Non-pigmented ciliary epithelial cell (primary cell): ENCODE measurements around the gene PIKFYVE.
A peak's percentile ranks its signal among the peaks of the same experiment; 100 is the strongest.
"Not testable (repeated sequence)": the region's sequence is repeated elsewhere in the genome, so short reads cannot be mapped to it uniquely, and the experiment has no call there.

Source experiments
- DNase-seq: peaks from one replicate; pipeline ENCODE4 v3.0.0-alpha.2; 2010; ENCODE audit warnings: low read depth

Gene PIKFYVE

DNA sequence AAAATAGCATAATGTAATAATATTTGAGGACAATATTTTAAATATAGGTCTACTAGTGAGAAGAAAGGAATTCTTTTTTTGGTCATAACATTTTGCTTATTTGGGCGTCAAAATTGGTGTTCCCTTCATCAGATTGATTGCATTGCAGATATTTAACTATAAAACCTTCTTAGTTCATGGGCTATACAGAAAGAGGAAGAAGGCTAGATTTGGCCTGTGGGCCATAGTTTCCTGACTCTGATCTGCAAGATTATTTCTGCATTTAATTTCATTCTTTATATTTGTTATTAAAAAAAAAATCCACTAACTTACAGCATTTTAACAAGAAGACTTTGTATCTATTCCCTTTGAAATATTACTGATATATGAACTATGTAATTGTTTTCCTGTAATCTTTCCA, 31.9 kb downstream of the PIKFYVE start:
- no peak for DNase-seq

DNA sequence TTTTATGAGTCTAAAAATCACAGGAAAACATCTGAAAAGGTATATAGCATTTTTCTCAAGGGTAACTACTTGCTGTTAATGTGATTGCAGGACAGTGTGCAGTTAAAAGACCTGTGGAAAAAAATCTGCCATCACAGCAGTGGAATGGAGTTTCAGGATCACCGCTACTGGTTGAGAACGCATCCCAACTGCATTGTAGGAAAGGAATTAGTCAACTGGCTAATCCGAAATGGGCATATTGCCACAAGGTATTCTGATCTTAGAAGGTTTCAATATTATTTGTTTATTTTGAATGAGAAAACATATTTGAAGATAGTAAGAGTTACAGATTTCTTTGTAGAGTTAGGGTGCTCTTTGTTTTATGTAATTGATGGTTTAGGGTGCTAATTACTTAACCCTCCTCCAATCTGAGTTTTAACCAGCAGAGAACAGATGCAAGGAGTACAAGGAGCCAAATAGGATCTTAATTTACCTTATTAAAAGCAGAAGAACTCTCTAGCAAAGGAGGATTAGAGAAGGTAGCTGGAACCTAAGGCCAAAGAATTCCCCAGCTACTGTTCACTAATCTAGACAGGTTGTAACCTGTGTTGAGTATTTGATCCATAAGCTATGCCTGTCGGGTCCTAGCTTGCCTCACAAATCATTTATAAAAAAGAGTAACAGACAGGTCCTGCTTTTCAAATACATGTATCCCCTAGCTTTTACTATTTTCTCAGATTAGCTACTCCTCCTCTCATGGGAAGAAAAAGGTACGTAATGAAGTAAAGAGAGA, 35.0 kb downstream of the PIKFYVE start:
- no peak for DNase-seq

GRCh38 chr2:208304157-208304556, 38.1 kb downstream of the PIKFYVE start:
- no peak for DNase-seq

- DNase-seq, result no peak
These were observed 38.6 kb downstream of the PIKFYVE start for GRCh38 chr2:208304695-208305094.

GRCh38 chr2:208306291-208306690, 40.2 kb downstream of the PIKFYVE start:
- DNase-seq, result no peak

GRCh38 chr2:208311321-208311720, 45.3 kb downstream of the PIKFYVE start:
- DNase-seq, result no peak

DNA sequence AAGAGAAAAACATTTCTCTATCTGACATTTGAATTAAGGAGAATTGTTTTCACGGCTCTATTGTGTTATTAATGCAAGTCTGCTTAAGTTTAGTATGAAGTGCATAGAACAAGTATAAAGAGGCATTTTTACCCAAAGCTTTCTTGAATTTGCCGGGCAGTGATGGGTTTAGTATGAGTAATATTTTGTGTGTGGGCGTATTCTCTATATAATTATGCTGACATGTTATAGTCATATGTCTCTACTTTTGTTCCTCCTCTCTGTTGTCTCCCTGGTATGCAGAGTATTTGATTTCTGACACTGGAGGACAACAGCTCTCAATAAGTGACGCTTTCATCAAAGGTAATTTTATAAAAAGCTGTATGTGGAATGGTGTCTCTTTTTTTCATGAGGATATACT, 45.9 kb downstream of the PIKFYVE start:
- no peak for DNase-seq

- DNase-seq, result no peak
These were observed 49.2 kb downstream of the PIKFYVE start for GRCh38 chr2:208315081-208315788.

DNA sequence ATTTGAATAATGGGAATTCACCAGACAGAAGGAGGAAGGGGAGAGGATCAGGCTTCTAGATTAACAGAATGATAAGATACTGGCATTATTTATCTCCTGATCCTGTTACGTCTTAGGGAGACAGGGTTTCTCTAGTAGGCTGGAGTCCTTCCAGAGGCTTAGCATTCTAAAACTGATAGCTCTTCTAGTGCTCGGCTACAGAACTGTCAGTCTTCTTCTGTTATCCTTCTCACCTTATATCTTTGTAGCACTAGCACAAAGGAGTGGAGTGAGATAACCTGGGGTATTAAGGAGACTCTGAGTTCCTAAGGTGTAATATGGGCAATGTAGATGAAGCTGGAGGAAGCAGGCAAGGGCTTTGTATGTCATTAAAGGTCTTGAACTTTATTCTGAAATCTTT, 52.1 kb downstream of the PIKFYVE start:
- DNase-seq, result no peak

DNA sequence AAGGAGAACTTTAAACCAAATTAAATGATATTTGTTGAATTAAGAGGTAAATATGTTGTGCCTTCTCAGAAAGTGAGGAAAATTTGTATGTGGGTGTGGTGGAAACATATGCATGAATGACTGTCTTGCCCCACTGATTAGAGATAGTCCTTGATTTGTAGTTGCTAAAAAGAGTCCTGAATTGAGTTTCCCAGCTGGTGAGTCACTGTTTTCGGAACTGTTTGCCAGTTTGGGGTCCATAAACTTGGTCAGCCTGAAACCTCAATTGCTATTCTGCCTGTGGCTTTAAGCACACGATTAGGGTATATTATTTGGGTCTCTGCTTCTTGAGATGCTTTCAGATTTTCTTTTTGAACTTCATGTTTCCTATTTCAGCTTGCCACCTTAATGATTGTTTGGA, 53.3 kb downstream of the PIKFYVE start:
- DNase-seq, result no peak

DNA sequence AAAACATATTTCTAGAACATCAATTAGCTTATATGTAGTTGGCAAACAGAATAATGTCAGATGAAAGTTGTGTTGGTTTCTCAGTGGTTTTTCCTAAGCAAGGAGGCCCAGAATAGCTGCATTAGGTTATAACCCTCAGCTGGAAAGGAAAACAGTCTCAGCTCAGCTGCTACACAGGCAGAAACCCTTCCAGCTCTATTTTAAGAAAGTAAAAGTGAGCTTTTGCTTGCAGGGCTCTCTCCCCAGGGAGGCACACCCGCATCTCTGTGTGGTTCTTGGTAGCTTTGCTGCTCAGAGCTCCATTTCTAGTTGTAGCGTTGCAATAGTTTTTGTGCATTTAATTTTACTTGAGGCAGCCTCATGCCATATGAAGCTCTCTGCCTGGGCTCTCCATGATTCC, 54.6 kb downstream of the PIKFYVE start:
- no peak for DNase-seq

GRCh38 chr2:208326016-208326415, 60.0 kb downstream of the PIKFYVE start:
- no peak for DNase-seq

- no peak for DNase-seq
These were observed 63.4 kb downstream of the PIKFYVE start for GRCh38 chr2:208329485-208329884.

- no peak for DNase-seq
These were observed 68.2 kb downstream of the PIKFYVE start for GRCh38 chr2:208334230-208334629.

GRCh38 chr2:208346756-208347155, 80.7 kb downstream of the PIKFYVE start:
- DNase-seq, result no peak

GRCh38 chr2:208350610-208351009, 84.6 kb downstream of the PIKFYVE start:
- peak; percentile 23 for DNase-seq

GRCh38 chr2:208352644-208353567, 86.9 kb downstream of the PIKFYVE start:
- DNase-seq, result no peak

DNA sequence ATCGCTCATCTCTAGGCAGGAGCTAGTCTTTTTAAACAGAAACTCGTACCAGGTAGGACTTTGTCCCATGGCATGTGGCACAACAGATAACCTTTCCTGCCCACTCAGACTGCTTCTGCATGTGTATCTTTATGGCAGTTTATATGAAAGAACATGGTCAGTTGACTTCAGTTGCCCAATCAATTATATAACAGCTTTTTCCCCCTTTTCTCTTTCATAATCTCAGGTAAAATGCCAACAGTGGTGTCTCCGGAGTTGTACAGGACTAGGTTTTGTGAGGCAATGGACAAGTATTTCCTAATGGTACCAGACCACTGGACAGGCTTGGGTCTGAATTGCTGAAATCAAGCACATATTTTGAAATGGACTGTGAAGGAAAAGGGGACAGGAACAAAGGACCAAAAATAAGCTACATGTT, 88.9 kb downstream of the PIKFYVE start:
- DNase-seq, result no peak

DNA sequence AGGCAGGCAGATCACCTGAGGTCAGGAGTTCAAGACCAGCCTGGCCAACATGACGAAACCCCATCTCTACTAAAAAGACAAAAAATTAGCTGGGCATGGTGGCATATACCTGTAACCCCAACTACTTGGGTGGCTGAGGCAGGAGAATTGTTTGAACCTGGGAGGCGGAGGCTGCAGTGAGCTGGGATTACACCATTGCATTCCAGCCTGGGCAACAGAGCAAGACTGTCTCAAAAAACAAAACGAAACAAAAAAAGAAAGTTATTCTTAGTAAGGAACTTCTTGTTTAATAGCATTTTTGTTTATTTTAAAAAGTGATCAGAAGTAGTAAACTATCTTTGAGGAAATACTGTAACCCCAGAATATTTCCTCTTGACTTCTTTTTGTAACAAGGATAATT, 90.4 kb downstream of the PIKFYVE start:
- not testable (repeated sequence) for DNase-seq

DNA sequence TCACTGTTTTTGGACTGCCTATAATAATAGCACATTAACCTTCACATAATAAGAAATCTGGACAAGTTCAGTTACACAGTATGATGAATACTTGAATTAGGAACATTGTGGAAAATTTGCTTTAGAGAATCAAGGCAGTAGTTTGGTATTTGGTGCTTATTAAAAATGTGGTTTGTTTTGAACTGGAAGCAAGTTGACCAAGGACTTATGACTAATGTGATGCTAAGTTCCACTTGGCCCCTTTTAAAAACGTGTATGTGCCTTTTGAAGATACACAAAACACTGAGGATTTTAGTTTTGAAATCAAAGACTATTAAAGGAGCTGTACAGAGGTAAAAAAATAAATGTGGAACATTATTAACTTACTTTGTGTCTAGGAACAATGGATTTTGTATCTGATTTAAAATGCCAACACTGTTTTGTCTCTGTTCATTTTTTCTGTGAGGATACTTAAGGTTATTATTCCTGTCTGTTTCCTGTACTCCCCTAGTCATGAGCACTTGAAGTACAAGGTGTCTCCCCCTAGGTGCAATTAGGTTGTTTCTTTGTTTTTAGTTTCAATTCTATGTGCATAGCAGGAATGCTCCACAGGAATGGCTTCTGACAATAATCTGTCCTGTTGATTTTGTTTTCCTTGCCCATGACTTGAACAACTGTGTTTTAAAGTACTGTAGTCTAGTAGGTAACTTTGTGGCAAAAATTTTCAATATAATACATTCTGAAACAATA, 91.0 kb downstream of the PIKFYVE start:
- DNase-seq, result no peak

GRCh38 chr2:208358758-208359631, 92.9 kb downstream of the PIKFYVE start:
- DNase-seq, result no peak
